Measurements from ENCODE around the gene ZNF354B. TPM values are rescaled to one million over a fixed set of nuclear protein-coding genes. Genes with fewer than 3 reads are reported as not detected.
"Not testable (repeated sequence)": the region's sequence is repeated elsewhere in the genome, so short reads cannot be mapped to it uniquely, and the experiment has no call there.

Gene ZNF354B
- total RNA-seq, 2 experiments from 2014 or later = 9.2 to 15.2 TPM

DNA sequence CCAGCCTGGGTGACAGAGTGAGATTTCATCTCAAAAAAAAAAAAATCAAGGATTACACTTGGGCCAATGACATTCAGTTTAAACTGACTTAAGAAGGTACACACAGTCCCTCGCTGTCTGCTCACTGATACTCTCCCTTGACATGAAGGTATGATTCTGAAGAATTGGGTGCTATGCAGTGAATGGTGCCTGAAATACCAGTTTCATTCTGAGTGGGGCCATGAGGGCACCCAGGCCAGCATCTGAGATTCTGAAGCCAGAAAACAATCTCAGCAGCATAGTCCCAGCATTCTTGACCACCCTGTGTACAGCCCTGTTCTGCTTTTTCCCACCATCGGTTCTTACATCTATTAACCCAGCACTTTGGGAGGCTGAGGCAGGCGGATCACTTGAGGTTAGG is 7.8 kb upstream of the ZNF354B start:
- CTCF ChIA-PET = no interaction called here
- Mint-ChIP-seq H3K4me3 (no peak overlapping the region), H3K27ac (no peak overlapping the region), H3K36me3 (no peaks in the 10 kb centered on the region), H3K27me3 (peaks cover 5% of the 10 kb centered on the region), H3K9me3 (ENCODE audit: low read depth) (peaks cover 7% of the 10 kb centered on the region), H3K4me1 (no peaks in the 10 kb centered on the region)
- ATAC-seq = no peak
- no peak for DNase-seq

- Mint-ChIP-seq H3K4me3 (no peak overlapping the region), H3K27ac (no peak overlapping the region), H3K4me1 (peaks cover 5% of the 10 kb centered on the region), H3K36me3 (peaks cover 7% of the 10 kb centered on the region), H3K9me3 (ENCODE audit: low read depth) (peaks cover 5% of the 10 kb centered on the region), H3K27me3 (peaks cover 5% of the 10 kb centered on the region)
- no peak for ATAC-seq
- CTCF ChIA-PET = no interaction called here
- DNase-seq = no peak
These were observed 5.5 kb upstream of the ZNF354B start for GRCh38 chr5:178854284-178854683.

GRCh38 chr5:178860615-178861014 is 862 bp downstream of the ZNF354B start:
- H3K36me3 Mint-ChIP-seq = peaks cover 42% of the 10 kb centered on the region
- H3K4me3 Mint-ChIP-seq = peak overlapping the region; percentile 78
- DNase-seq; H3K9me3 Mint-ChIP-seq (ENCODE audit: low read depth); H3K27ac Mint-ChIP-seq; CTCF ChIA-PET; ATAC-seq; H3K27me3 Mint-ChIP-seq: not testable (repeated sequence)
- H3K4me1 Mint-ChIP-seq = peaks cover 13% of the 10 kb centered on the region

DNA sequence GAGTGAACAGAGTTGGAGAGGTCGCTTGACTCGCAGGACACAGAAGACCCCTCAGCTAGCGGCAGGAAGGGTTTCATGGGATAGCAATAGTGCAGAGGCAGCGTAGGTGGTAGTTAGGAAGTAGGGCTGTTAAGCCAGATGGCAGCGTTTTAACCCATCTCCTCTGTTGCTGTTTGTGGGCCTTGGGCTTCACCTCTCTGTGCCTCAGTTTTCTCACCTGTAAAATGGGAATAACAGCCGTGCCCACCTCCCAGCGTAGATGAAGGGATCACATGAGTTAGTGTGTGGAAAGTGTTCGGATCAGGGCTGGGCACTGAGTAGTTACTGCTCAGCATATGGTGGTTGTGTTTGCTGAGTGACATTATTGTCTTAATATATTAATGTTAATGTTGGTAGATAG is 1.9 kb downstream of the ZNF354B start:
- peaks cover 52% of the 10 kb centered on the region for H3K36me3 Mint-ChIP-seq
- CTCF ChIA-PET = no interaction called here
- H3K27me3 Mint-ChIP-seq = no peaks in the 10 kb centered on the region
- H3K9me3 Mint-ChIP-seq (ENCODE audit: low read depth) = peaks cover 10% of the 10 kb centered on the region
- H3K4me3 Mint-ChIP-seq = peak overlapping the region; percentile 62
- no peak overlapping the region for H3K27ac Mint-ChIP-seq
- ATAC-seq (no peak), DNase-seq (no peak)
- H3K4me1 Mint-ChIP-seq = peaks cover 13% of the 10 kb centered on the region

- peaks cover 29% of the 10 kb centered on the region for H3K9me3 Mint-ChIP-seq (ENCODE audit: low read depth)
- H3K36me3 Mint-ChIP-seq = peaks cover 85% of the 10 kb centered on the region
- no peak overlapping the region for H3K4me3 Mint-ChIP-seq
- no peaks in the 10 kb centered on the region for H3K4me1 Mint-ChIP-seq
- no peaks in the 10 kb centered on the region for H3K27me3 Mint-ChIP-seq
- CTCF ChIA-PET = no interaction called here
- DNase-seq = no peak
- ATAC-seq = no peak
- no peak overlapping the region for H3K27ac Mint-ChIP-seq
These were observed 7.2 kb downstream of the ZNF354B start for GRCh38 chr5:178866946-178867345.

DNA sequence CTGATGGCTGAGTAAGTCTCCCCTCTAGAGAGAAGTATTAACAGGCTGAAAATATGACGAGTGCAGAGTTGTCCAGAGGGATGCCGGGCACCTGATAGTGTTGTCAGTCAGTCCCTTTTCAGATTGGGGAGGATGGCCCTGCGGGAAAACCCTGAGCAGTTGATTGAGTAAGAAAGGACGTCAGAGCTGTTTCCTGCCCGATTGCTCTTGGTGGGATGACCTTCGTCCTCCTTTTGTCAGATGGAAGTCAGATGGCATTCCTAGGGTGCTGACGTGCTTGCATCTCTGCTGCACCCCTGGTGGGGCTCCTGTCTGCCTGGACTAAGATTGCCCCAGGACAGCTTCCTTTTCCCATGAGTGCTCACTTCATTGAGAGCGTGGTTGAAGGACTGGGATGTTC is 9.8 kb downstream of the ZNF354B start:
- Mint-ChIP-seq H3K4me1 (no peaks in the 10 kb centered on the region), H3K36me3 (peaks cover 93% of the 10 kb centered on the region), H3K27me3 (no peaks in the 10 kb centered on the region), H3K4me3 (no peak overlapping the region), H3K27ac (no peak overlapping the region), H3K9me3 (ENCODE audit: low read depth) (peaks cover 43% of the 10 kb centered on the region)
- ATAC-seq (no peak), DNase-seq (no peak)
- CTCF ChIA-PET = no interaction called here

- no peak overlapping the region for H3K4me3 Mint-ChIP-seq
- H3K27me3 Mint-ChIP-seq = no peaks in the 10 kb centered on the region
- DNase-seq = no peak
- no peak overlapping the region for H3K27ac Mint-ChIP-seq
- ATAC-seq = no peak
- H3K36me3 Mint-ChIP-seq = peaks cover 93% of the 10 kb centered on the region
- H3K9me3 Mint-ChIP-seq (ENCODE audit: low read depth) = peaks cover 51% of the 10 kb centered on the region
- H3K4me1 Mint-ChIP-seq = no peaks in the 10 kb centered on the region
- CTCF ChIA-PET = no interaction called here
These were observed 10.7 kb downstream of the ZNF354B start for GRCh38 chr5:178870411-178870810.

GRCh38 chr5:178872302-178872701 is 12.5 kb downstream of the ZNF354B start:
- no peaks in the 10 kb centered on the region for H3K4me1 Mint-ChIP-seq
- DNase-seq = no peak
- H3K4me3 Mint-ChIP-seq = no peak overlapping the region
- no peak overlapping the region for H3K27ac Mint-ChIP-seq
- CTCF ChIA-PET = no interaction called here
- peaks cover 93% of the 10 kb centered on the region for H3K36me3 Mint-ChIP-seq
- no peak for ATAC-seq
- H3K9me3 Mint-ChIP-seq (ENCODE audit: low read depth) = peaks cover 54% of the 10 kb centered on the region
- H3K27me3 Mint-ChIP-seq = no peaks in the 10 kb centered on the region

DNA sequence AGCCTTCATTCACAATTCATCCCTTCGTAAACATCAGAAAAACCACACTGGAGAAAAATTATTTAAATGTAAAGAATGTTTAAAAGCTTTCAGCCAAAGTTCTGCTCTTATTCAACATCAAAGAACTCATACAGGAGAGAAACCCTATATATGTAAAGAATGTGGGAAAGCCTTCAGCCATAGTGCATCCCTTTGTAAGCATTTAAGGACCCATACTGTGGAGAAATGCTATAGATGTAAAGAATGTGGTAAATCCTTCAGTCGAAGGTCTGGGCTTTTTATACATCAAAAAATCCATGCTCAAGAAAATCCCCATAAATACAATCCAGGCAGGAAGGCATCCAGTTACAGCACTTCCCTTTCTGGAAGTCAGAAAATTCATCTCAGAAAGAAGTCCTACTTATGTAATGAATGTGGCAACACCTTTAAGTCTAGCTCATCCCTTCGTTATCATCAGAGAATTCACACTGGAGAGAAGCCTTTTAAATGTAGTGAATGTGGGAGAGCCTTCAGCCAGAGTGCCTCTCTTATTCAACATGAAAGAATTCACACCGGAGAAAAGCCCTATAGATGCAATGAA is 23.5 kb downstream of the ZNF354B start:
- H3K27ac Mint-ChIP-seq, CTCF ChIA-PET, DNase-seq, ATAC-seq, H3K4me1 Mint-ChIP-seq, H3K27me3 Mint-ChIP-seq, H3K4me3 Mint-ChIP-seq: not testable (repeated sequence)
- Mint-ChIP-seq H3K9me3 (ENCODE audit: low read depth) (peaks cover 43% of the 10 kb centered on the region), H3K36me3 (peaks cover 77% of the 10 kb centered on the region)

GRCh38 chr5:178883815-178884430 is 24.2 kb downstream of the ZNF354B start:
- H3K27ac Mint-ChIP-seq = no peak overlapping the region

DNA sequence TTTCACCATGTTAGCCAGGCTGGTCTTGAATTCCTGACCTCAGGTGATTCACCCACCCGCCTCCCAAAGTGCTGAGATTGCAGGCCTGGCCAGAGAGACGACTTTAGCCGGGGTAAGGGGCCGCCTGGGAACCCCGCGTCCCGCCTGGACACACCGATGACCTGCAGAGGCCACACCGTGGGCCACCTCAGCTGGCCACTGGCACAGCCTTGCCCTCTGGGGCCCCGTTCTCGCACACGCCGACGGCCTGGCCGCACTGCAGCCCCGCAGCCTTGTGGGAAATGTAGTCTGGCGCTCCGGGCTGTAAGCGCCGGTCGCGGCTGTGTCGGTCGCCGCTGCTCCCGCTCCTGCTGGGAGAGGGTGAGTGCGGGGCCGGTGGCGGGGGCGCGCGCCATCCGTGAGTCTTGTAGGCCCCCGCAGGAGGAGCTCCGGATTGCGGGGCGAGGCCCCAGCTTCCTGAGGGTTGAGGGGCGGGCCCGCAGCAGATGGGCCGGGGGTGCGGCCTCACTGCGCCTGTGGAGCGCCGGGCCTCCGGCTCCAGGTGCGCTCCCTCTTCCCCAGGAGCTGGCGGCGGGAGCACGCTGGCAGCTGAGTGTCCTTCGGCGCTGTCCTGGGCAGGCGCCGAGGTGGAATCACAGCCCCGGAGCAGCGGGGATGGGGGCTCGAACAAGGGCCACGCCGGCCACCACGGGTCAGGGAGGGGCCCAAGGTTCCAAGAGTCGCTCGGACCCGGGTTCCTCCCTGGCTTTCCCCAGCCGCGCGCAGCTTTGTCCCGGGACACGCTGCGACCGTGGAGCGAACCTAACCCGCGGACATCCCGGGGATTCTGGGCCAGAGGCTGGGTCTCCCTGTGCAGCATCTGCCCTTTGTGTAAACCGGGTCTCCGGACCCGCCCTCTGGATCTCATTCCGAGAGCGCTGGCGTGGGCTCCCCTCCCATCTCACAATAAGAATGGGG is 36.1 kb downstream of the ZNF354B start, which contains the start of gene ZFP2:
Gene ZFP2 (plus strand): TSS at position 299 of the 957 bp plus-strand sequence. CDS start 35,401 bp downstream, outside the sequence.
- Mint-ChIP-seq H3K36me3 (peaks cover 16% of the 10 kb centered on the region), H3K9me3 (ENCODE audit: low read depth) (peaks cover 21% of the 10 kb centered on the region), H3K27me3 (peaks cover 3% of the 10 kb centered on the region), H3K4me3 (no peak within 1 kb of the TSS), H3K4me1 (peaks cover 3% of the 10 kb centered on the region), H3K27ac (no peak within 1 kb of the TSS)
- DNase-seq = no peak
- ATAC-seq = peak; percentile 58
- CTCF ChIA-PET = interaction anchor here (0.7 kb wide), 1 partner anchor 303 kb away, joined by 3 read pairs; no protein-coding TSS in a partner anchor

More at GRCh38 chr5:178883815-178884430, 24.2 kb downstream of the ZNF354B start:
- no peak for ATAC-seq
- no peak overlapping the region for H3K4me3 Mint-ChIP-seq
- peaks cover 77% of the 10 kb centered on the region for H3K36me3 Mint-ChIP-seq
- no peaks in the 10 kb centered on the region for H3K4me1 Mint-ChIP-seq
- no peaks in the 10 kb centered on the region for H3K27me3 Mint-ChIP-seq
- peaks cover 46% of the 10 kb centered on the region for H3K9me3 Mint-ChIP-seq (ENCODE audit: low read depth)
- no peak for DNase-seq
- CTCF ChIA-PET = no interaction called here

DNA sequence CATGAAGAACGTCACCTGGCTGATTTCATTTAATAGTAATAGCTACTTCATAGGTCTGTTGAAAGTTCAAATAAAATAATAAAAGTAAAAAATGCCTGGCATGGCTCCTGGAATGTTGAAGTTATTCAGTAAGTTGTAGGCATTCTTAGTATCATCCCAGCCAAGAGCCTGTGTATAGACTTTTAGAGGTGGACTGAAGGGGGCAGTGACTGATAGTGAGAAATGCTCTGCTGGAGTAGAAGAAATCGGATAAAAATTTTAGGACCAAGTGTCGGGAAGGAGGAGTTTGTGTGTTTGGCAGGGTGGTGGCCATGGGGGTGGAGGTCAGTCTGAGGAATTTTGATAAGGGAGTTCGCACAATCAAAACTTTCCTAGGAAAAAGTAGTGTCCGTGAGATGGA is 39.5 kb downstream of the ZNF354B start:
- Mint-ChIP-seq H3K4me3 (no peak overlapping the region), H3K36me3 (peaks cover 15% of the 10 kb centered on the region), H3K27me3 (peaks cover 3% of the 10 kb centered on the region), H3K9me3 (ENCODE audit: low read depth) (peaks cover 32% of the 10 kb centered on the region), H3K27ac (no peak overlapping the region), H3K4me1 (peaks cover 3% of the 10 kb centered on the region)
- CTCF ChIA-PET = no interaction called here
- DNase-seq (no peak), ATAC-seq (no peak)

GRCh38 chr5:178902849-178903248 is 43.1 kb downstream of the ZNF354B start:
- no peak for ATAC-seq
- Mint-ChIP-seq H3K4me3 (no peak overlapping the region), H3K27ac (no peak overlapping the region), H3K4me1 (no peaks in the 10 kb centered on the region), H3K36me3 (peaks cover 8% of the 10 kb centered on the region), H3K9me3 (ENCODE audit: low read depth) (peaks cover 30% of the 10 kb centered on the region), H3K27me3 (no peaks in the 10 kb centered on the region)
- CTCF ChIA-PET = no interaction called here
- DNase-seq = no peak

Measured in activated CD8-positive, alpha-beta memory T cell treated with anti-CD3 and anti-CD28 coated beads, Interleukin-2, amount 10 ng/mL, durations not matched to agents 7 days and 5 days (primary cell).